ENCODE data around the gene TRIP11. TPM values are rescaled to one million over a fixed set of nuclear protein-coding genes. Genes with fewer than 3 reads are reported as not detected.

The TRIP11 gene
- total RNA-seq, 1 experiment from 2014 or later, result 43.4 TPM

DNA sequence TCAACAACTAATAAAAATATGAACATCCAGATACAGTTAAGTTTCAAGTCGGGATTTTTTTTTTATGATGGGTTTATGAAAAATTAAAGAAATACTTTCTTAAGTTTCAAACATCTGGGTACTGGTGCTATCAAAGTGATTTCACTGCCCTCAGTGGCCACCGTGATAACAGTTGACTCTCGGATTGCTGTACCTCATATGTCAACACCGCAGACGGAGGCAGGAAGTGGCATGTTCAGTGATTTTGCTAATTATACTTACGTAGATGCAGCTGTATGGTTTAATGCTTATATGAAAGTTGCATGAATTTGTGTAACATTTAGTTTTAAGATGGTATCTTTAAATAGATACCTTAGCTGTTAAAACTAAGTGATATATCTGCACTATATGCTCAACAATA is 71.6 kb downstream of the TRIP11 start:
- TF ChIP-seq, protein P1, sequence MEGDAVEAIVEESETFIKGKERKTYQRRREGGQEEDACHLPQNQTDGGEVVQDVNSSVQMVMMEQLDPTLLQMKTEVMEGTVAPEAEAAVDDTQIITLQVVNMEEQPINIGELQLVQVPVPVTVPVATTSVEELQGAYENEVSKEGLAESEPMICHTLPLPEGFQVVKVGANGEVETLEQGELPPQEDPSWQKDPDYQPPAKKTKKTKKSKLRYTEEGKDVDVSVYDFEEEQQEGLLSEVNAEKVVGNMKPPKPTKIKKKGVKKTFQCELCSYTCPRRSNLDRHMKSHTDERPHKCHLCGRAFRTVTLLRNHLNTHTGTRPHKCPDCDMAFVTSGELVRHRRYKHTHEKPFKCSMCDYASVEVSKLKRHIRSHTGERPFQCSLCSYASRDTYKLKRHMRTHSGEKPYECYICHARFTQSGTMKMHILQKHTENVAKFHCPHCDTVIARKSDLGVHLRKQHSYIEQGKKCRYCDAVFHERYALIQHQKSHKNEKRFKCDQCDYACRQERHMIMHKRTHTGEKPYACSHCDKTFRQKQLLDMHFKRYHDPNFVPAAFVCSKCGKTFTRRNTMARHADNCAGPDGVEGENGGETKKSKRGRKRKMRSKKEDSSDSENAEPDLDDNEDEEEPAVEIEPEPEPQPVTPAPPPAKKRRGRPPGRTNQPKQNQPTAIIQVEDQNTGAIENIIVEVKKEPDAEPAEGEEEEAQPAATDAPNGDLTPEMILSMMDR (IDR thresholded peaks at IDR 0.05; ENCODE audit: insufficient read depth in 1 of 2, low read depth in 1 of 2, low read length in 1 of 2, severe bottlenecking in 1 of 2, unreplicated experiment in 1 of 2), result no peak
- H3K4me3 Mint-ChIP-seq (ENCODE audit: unreplicated experiment), result no peak overlapping the region
- Histone ChIP-seq H3K27me3 (replicated peaks; ENCODE audit: control insufficient read depth, insufficient read depth, low read length) (no peaks in the 10 kb centered on the region), H3K4me3 (ENCODE audit: low read depth, low read length) (no peak overlapping the region), H3K9me3 (no peaks in the 10 kb centered on the region), H3K4me1 (no peaks in the 10 kb centered on the region), H3K36me3 (ENCODE audit: control insufficient read depth, insufficient read depth, low read length) (no peaks in the 10 kb centered on the region)
- no peaks in the 10 kb centered on the region for H3K27me3 Mint-ChIP-seq (ENCODE audit: insufficient read depth, unreplicated experiment)
- peaks cover 28% of the 10 kb centered on the region for H3K36me3 Mint-ChIP-seq (ENCODE audit: insufficient read depth, unreplicated experiment)
- H3K9me3 Mint-ChIP-seq (ENCODE audit: unreplicated experiment), result no peaks in the 10 kb centered on the region
- intact Hi-C loops (cut with micrococcal nuclease; ENCODE audit: unreplicated experiment), result no loop called here
- no peaks in the 10 kb centered on the region for H3K4me1 Mint-ChIP-seq (ENCODE audit: low read depth, unreplicated experiment)
- BruUV-seq (replicated peaks), result no TSS peak
- no peak overlapping the region for H3K27ac Mint-ChIP-seq (ENCODE audit: unreplicated experiment)
- ChIA-PET CTCF (no interaction called here), POLR2A (no interaction called here)
- DNase-seq, result no peak

DNA sequence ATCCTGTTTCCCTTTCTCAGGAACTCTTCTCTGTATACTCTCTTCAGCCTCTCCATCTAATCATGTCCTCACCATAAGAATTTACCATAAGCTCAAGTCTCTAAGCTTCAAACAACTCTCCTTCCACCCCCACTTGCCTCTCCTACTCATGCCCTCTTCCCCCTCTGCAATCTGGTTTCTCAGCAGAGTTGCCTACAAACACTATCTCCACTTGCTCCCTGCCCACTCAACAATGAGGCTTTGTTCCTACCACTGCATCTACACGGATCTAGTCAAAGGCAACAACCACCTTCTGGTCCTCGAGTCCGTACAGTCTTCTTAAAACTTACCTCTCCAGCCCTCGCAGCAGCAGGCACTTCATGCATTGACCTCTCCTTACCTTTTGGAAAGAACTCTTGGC is 75.1 kb downstream of the TRIP11 start:
- H3K4me1 ChIP-seq, result no peaks in the 10 kb centered on the region
- H3K4me3 ChIP-seq (ENCODE audit: low read depth, low read length), result no peak overlapping the region
- ChIA-PET CTCF (no interaction called here), POLR2A (no interaction called here)
- Mint-ChIP-seq H3K27ac (ENCODE audit: unreplicated experiment) (no peak overlapping the region), H3K4me3 (ENCODE audit: unreplicated experiment) (no peak overlapping the region), H3K9me3 (ENCODE audit: unreplicated experiment) (no peaks in the 10 kb centered on the region), H3K27me3 (ENCODE audit: insufficient read depth, unreplicated experiment) (no peaks in the 10 kb centered on the region), H3K4me1 (ENCODE audit: low read depth, unreplicated experiment) (peaks cover 8% of the 10 kb centered on the region), H3K36me3 (ENCODE audit: insufficient read depth, unreplicated experiment) (peaks cover 18% of the 10 kb centered on the region)
- no peaks in the 10 kb centered on the region for H3K9me3 ChIP-seq
- H3K36me3 ChIP-seq (ENCODE audit: control insufficient read depth, insufficient read depth, low read length), result no peaks in the 10 kb centered on the region
- no peak for DNase-seq
- BruUV-seq (replicated peaks), result no TSS peak
- H3K27me3 ChIP-seq (replicated peaks; ENCODE audit: control insufficient read depth, insufficient read depth, low read length), result no peaks in the 10 kb centered on the region
- TF ChIP-seq, protein P1 (IDR thresholded peaks at IDR 0.05; ENCODE audit: insufficient read depth in 1 of 2, low read depth in 1 of 2, low read length in 1 of 2, severe bottlenecking in 1 of 2, unreplicated experiment in 1 of 2), result no peak
- intact Hi-C loops (cut with micrococcal nuclease; ENCODE audit: unreplicated experiment), result no loop called here

DNA sequence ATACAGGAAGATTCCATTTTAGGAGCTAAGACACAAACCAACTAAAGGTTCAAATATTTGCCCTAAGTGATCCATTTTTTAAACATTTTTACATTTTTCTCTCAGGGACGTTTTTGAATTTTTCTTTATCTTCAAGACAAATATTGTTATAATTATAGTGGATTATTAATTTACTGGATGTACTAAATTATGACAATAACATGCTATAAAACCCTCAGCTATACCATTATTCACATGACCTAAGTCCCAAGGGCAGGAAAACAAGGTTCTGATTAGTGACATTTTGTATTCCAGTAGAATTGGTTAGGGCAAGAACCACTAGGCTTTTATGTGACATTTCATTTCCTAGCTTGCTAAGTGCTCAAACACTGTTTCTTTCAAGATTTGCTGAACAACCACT is 75.8 kb downstream of the TRIP11 start:
- POLR2A ChIA-PET, result no interaction called here
- Mint-ChIP-seq H3K4me3 (ENCODE audit: unreplicated experiment) (no peak overlapping the region), H3K27ac (ENCODE audit: unreplicated experiment) (no peak overlapping the region), H3K27me3 (ENCODE audit: insufficient read depth, unreplicated experiment) (no peaks in the 10 kb centered on the region), H3K4me1 (ENCODE audit: low read depth, unreplicated experiment) (peaks cover 8% of the 10 kb centered on the region), H3K36me3 (ENCODE audit: insufficient read depth, unreplicated experiment) (peaks cover 12% of the 10 kb centered on the region), H3K9me3 (ENCODE audit: unreplicated experiment) (no peaks in the 10 kb centered on the region)
- no peaks in the 10 kb centered on the region for H3K9me3 ChIP-seq
- CTCF ChIA-PET, result no interaction called here
- TF ChIP-seq, protein P1 (IDR thresholded peaks at IDR 0.05; ENCODE audit: insufficient read depth in 1 of 2, low read depth in 1 of 2, low read length in 1 of 2, severe bottlenecking in 1 of 2, unreplicated experiment in 1 of 2), result no peak
- no peaks in the 10 kb centered on the region for H3K27me3 ChIP-seq (replicated peaks; ENCODE audit: control insufficient read depth, insufficient read depth, low read length)
- no TSS peak for BruUV-seq (replicated peaks)
- H3K4me3 ChIP-seq (ENCODE audit: low read depth, low read length), result no peak overlapping the region
- no peaks in the 10 kb centered on the region for H3K4me1 ChIP-seq
- DNase-seq, result no peak
- no peaks in the 10 kb centered on the region for H3K36me3 ChIP-seq (ENCODE audit: control insufficient read depth, insufficient read depth, low read length)
- intact Hi-C loops (cut with micrococcal nuclease; ENCODE audit: unreplicated experiment), result no loop called here
